NCI-H146 treated with DMSO at 0.1 percent for 48 hours (cell line): ENCODE measurements around the gene RAB18.
"Not testable (repeated sequence)": the region's sequence is repeated elsewhere in the genome, so short reads cannot be mapped to it uniquely, and the experiment has no call there.

Experiments used
- DNase-seq: peaks from one replicate; lab custom pipeline; 2025; ENCODE audit not compliant: unreplicated experiment; lab: John Stamatoyannopoulos, UW

Gene RAB18

DNA sequence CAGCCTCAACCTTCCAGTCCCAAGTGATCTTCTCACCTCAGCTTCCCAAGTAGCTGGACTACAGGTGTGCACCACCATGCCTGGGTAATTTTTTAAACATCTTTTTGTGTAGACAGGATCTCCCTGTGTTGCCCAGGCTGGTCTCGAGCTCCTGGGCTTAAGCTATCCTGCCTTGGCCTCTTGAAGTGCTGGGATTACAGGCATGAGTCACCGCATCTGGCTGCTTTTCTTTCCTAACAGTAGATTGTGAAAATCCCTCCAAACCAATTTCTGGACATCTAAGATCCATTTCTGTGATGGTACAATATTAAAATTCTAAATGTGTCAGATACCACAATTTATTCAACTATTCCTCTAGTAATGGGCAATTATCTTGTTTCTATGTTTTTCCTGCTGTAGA, 38.7 kb downstream of the RAB18 start:
- no peak for DNase-seq

DNA sequence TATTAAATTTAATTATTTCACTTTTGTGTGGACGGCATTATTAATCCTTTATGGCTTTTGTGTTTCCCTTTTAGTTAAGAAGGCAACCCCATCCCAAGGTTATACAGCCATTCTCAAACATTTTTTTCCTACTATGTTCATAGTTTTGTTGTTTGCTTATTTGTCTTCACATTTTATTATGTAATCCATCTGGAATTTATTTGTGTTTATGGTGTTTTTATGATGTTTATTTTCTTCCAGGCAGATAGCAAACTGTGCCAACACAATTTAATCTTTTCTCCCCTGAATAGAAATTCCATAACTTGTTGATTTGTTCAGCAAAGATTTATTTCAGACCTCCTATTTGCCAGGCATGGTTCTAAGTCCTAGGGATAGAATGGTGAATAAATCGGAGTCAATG, 42.9 kb downstream of the RAB18 start:
- no peak for DNase-seq

DNA sequence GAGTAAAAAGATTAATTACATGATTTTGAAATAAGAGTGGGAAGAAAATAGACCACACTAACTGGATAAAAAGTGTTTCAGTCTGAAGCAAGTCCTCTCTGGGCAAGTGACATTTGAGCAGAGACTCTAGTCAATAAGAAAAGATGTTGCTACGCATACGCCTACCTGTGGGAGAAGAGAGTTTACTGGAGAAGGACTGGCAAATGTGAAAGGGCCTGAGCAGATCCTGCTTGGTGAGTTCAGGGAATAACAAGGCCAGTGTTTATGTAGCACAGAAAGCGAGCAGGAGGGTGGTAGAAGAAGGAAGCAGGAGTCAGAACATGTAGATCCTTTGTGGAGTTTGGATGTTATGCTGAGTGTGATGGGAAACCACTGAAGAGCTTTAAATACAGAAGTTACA, 43.4 kb downstream of the RAB18 start:
- DNase-seq: no peak

DNA sequence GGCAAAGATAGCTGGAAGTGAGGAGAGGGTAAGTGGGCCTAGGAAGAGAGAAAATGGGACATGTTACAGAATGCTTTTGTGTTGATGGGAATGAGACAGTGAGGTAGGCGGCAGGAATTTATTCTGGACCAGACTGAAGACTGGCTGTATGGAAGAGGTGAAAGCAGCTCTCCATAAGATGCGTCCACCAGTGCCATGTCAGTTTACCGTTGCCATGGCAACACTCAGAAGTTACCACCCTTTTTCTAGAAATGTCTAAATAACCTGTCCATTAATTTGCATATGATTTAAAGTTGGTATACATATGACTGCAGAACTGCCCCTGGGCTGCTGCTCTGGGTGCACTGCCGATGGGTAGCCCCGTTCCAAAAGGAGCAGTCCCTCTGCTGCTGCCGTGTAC, 46.7 kb downstream of the RAB18 start:
- DNase-seq: no peak

DNA sequence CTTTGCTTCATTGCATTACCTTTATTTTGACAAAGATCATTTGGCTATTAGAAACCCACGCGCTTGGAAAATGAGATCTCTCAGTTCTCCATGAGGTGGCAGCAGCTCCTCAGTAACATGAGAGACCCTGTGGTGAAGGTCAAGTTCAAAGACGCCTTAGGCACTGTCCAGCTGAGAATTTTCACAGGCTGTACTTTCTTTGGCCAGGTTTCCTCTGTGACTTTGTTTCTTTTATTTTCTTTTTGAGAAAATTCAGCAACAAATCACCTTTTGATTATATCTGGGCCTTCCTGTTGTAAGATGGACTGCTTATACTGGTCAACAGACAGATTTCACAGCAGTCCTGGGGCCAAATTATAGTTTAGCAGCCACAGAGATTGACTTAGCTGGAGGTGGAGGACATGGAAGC, 54.5 kb downstream of the RAB18 start:
- DNase-seq: no peak

DNA sequence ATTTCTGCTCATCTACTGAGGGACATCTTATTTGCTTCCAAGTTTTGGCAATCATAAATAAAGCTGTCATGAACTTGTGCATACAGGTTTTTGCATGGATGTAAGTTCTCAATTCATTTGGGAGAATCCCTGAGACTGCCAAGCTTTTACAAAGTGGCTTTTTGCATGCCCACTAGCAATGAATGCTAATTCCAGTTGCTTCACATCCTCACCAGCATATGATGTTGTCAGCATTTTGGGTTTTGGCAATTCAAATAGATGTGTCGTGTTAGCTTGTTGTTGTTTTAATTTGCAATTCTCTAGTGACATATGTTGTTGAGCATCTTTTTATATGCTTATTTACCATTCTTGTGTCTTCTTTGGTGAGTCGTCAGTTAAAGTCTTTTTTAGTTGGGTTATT, 57.2 kb downstream of the RAB18 start:
- DNase-seq: no peak

DNA sequence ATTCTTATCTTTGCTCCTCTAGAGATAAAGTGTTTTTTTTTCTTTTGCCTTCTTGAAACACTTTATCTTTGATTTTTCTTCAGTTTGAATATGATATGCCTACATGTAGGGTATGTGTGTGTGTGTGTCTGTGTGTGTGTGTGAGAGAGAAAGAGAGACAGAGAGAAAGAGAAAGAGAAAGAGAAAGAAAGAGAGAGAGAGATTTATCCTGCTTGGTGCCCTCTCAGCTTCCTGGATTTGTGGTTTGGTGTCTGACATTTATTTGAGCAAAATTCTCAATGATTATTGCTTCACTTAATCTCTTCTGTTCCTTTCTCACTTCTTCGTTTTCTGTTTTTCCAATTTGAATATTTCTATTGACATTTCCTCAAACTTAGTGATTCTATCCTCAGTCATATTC, 60.3 kb downstream of the RAB18 start:
- no peak for DNase-seq

DNA sequence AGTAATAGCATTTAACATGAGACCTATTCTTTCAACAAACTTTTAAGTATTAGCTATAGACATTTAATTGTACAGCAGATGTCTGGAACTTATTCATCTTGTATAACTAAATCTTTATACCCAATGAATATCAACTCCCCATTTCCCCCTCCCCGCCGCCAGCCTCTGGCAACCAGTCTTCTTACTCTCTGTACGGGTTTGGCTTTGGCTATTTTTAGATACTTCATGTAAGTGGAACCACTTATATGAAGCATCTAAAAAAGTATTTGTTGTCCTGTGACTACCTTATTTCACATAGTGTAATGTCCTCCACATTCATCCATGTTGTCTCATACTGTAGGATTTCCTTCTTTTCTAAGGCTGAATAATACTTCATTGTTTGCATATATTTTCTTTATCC, 60.8 kb downstream of the RAB18 start:
- DNase-seq: no peak

DNA sequence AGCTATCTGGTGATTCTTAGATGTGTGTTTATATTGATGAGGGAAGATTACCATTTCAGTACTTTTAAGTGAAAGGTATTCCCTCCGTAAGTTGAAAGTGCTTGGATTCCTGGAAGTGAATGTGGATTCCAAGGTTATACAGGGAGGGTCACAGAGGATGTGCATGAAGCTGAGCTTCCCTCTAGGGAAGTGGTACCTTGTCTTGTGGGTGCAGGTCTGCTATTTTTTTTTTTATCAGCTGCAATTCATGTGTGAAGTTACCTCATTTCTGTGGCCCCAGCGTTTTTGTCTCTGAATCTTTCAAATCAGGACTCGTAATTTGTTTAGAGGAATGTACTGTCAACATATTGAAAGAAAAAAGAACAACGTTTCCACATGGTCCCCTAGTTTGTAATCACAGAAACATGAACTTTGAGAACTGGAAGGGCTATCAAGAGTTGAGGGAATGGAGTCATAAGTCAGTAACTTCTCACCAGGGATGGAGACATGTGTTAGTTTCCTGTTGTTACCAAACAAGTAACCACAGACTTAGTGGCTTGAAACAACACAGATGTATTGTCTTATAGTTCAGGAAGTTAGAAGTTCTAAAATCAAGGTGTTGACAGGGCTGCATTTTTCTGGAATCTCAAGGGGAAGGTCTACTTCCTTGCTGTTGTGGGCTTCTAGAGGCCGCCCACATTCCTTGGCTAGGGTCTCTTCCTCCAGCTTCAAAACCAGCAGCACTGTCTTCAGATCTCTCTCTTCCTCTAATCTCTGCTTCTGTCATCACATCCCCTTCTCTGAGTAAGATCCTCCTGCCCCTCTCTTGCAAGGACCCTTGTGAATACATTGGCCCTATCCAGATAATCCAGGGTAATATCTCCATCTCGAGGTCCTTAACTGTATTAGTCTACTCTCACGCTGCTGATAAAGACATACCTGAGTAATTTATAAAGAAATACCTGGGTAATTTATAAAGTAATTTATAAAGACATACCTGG, 64.4 kb downstream of the RAB18 start:
- DNase-seq: no peak

DNA sequence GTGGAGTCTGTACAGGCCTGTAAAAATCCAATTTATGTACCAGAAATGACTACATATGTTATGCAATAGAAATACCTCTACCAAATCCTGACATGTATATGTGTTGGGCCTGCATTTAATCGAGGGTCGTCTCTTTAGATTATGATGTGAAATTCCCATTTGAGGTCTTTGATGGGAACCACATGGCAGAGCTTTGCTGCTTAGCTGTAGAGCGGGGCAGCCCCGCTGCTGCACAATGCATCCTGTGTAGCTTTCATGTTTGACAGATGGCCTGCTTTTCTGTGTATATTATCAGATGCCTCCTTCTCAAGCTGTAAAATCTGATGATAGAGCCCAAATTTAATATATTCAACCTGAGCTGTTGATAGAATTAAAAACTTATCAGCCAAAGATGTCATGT, 65.8 kb downstream of the RAB18 start:
- no peak for DNase-seq

DNA sequence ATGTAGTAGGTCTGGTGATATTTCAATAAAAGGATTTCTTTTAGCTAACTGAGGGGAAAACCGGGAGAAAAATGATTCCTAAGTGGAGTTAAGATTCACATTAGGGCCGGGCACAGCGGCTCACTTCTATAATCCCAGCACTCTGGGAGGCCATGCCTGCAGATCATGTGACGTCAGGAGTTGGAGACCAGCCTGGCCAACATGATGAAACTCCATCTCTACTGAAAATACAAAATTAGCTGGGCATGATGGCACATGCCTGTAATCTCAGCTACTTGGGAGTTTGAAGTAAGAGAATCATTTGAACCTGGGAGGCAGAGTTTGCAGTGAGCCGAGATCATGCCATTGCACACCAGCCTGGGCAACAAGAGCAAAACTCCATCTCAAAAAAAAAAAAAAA, 72.9 kb downstream of the RAB18 start:
- DNase-seq: not testable (repeated sequence)

DNA sequence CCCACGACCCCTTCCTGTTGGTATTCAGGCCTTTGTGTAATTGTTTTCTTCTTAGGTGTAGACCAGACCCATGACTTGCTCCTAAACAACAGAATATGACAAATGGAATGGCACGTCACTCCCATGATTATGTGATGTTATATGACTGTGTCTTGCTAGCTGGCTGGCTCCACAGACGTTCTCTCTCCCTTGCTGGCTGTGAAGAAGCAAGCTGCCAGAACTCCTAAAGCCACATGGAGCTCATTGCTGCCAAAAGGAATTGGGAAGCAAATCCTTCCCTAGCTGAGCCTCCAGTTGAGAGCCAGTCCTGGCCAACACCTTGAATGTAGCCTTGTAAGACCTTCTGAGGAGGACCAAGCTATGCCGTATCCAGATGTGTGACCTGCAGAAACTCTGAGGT, 74.2 kb downstream of the RAB18 start:
- no peak for DNase-seq

DNA sequence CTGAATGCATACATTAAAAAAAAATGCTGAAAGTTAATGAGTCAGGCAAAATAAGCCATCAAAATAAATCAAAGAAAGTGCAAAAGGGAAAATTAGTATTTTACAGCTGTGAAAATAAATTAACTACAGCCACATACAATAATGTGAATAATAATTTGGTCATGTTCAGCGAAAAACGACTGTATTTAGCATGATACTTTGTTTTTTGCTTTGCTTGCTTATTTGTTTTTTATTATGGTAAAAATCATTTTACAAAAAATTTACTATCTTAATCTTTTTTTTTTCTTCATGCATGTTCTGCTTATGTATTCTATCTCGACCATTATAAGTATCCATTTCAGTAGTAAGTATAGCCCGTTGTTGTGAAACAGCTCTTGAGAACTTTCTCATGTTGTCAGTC, 77.1 kb downstream of the RAB18 start:
- DNase-seq: no peak

DNA sequence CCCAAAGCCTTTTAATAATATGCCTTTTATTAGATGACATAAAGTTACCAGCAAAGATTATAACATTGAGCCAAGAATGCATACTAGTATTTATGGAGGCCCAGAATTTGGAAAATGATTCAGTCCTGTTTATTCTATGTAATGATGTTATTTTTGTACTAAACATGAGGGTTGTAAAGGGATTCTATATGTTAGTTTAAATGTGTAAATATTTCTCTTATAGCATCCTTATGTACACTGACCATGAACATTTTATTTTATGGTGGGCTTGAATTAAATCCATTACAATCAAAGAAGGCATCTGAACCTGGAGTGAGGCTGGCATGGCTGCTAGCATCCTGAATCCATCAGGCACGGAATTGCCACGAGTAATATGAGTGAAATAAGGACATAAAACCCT, 80.2 kb downstream of the RAB18 start:
- no peak for DNase-seq
